ENCODE results near the gene ROBO1. TPM values are rescaled to one million over a fixed set of nuclear protein-coding genes. Genes with fewer than 3 reads are reported as not detected.
A peak's percentile ranks its signal among the peaks of the same experiment; 100 is the strongest.

ROBO1 gene
- total RNA-seq, 1 experiment from 2014 or later: 34.5 TPM

GRCh38 chr3:79378064-79378463 lies 389.7 kb downstream of the ROBO1 start:
- H3K36me3 ChIP-seq (replicated peaks; ENCODE audit: control insufficient read depth, insufficient read depth, low read length): no peaks in the 10 kb centered on the region
- H3K27me3 ChIP-seq (ENCODE audit: control insufficient read depth, insufficient read depth, low read length): no peaks in the 10 kb centered on the region
- DNase-seq: no peak
- no peak overlapping the region for H3K4me3 ChIP-seq (ENCODE audit: insufficient read depth, low read depth, low read length)

GRCh38 chr3:79369306-79369705 lies 398.5 kb downstream of the ROBO1 start:
- H3K4me3 ChIP-seq (ENCODE audit: insufficient read depth, low read depth, low read length): no peak overlapping the region
- no peak for DNase-seq
- no peaks in the 10 kb centered on the region for H3K36me3 ChIP-seq (replicated peaks; ENCODE audit: control insufficient read depth, insufficient read depth, low read length)
- H3K27me3 ChIP-seq (ENCODE audit: control insufficient read depth, insufficient read depth, low read length): no peaks in the 10 kb centered on the region

- Histone ChIP-seq H3K4me3 (ENCODE audit: insufficient read depth, low read depth, low read length) (no peak overlapping the region), H3K27me3 (ENCODE audit: control insufficient read depth, insufficient read depth, low read length) (no peaks in the 10 kb centered on the region), H3K36me3 (replicated peaks; ENCODE audit: control insufficient read depth, insufficient read depth, low read length) (no peaks in the 10 kb centered on the region)
- no peak for DNase-seq
These were observed 399.4 kb downstream of the ROBO1 start for GRCh38 chr3:79368403-79368802.

GRCh38 chr3:79367803-79368202 lies 400.0 kb downstream of the ROBO1 start:
- H3K27me3 ChIP-seq (ENCODE audit: control insufficient read depth, insufficient read depth, low read length): no peaks in the 10 kb centered on the region

GRCh38 chr3:79367066-79367465 lies 400.7 kb downstream of the ROBO1 start:
- no peaks in the 10 kb centered on the region for H3K36me3 ChIP-seq (replicated peaks; ENCODE audit: control insufficient read depth, insufficient read depth, low read length)
- no peaks in the 10 kb centered on the region for H3K27me3 ChIP-seq (ENCODE audit: control insufficient read depth, insufficient read depth, low read length)
- H3K4me3 ChIP-seq (ENCODE audit: insufficient read depth, low read depth, low read length): no peak overlapping the region
- DNase-seq: no peak

More at GRCh38 chr3:79367803-79368202, 400.0 kb downstream of the ROBO1 start:
- Histone ChIP-seq H3K36me3 (replicated peaks; ENCODE audit: control insufficient read depth, insufficient read depth, low read length) (no peaks in the 10 kb centered on the region), H3K4me3 (ENCODE audit: insufficient read depth, low read depth, low read length) (no peak overlapping the region)
- no peak for DNase-seq

- no peak overlapping the region for H3K4me3 ChIP-seq (ENCODE audit: insufficient read depth, low read depth, low read length)
- no peak for DNase-seq
- H3K36me3 ChIP-seq (replicated peaks; ENCODE audit: control insufficient read depth, insufficient read depth, low read length): no peaks in the 10 kb centered on the region
These were observed 401.4 kb downstream of the ROBO1 start for GRCh38 chr3:79366414-79366813.

GRCh38 chr3:79364784-79365183 lies 403.0 kb downstream of the ROBO1 start:
- Histone ChIP-seq H3K4me3 (ENCODE audit: insufficient read depth, low read depth, low read length) (no peak overlapping the region), H3K27me3 (ENCODE audit: control insufficient read depth, insufficient read depth, low read length) (no peaks in the 10 kb centered on the region), H3K36me3 (replicated peaks; ENCODE audit: control insufficient read depth, insufficient read depth, low read length) (no peaks in the 10 kb centered on the region)
- no peak for DNase-seq

More at GRCh38 chr3:79366414-79366813, 401.4 kb downstream of the ROBO1 start:
- no peaks in the 10 kb centered on the region for H3K27me3 ChIP-seq (ENCODE audit: control insufficient read depth, insufficient read depth, low read length)

GRCh38 chr3:79362571-79363270 lies 405.1 kb downstream of the ROBO1 start:
- Histone ChIP-seq H3K4me3 (ENCODE audit: insufficient read depth, low read depth, low read length) (no peak overlapping the region), H3K27me3 (ENCODE audit: control insufficient read depth, insufficient read depth, low read length) (no peaks in the 10 kb centered on the region), H3K36me3 (replicated peaks; ENCODE audit: control insufficient read depth, insufficient read depth, low read length) (no peaks in the 10 kb centered on the region)
- no peak for DNase-seq

- Histone ChIP-seq H3K4me3 (ENCODE audit: insufficient read depth, low read depth, low read length) (no peak overlapping the region), H3K36me3 (replicated peaks; ENCODE audit: control insufficient read depth, insufficient read depth, low read length) (no peaks in the 10 kb centered on the region), H3K27me3 (ENCODE audit: control insufficient read depth, insufficient read depth, low read length) (no peaks in the 10 kb centered on the region)
- DNase-seq: peak; percentile 18
These were observed 405.9 kb downstream of the ROBO1 start for GRCh38 chr3:79361748-79362378.

GRCh38 chr3:79358327-79358726 lies 409.5 kb downstream of the ROBO1 start:
- H3K4me3 ChIP-seq (ENCODE audit: insufficient read depth, low read depth, low read length): no peak overlapping the region
- H3K27me3 ChIP-seq (ENCODE audit: control insufficient read depth, insufficient read depth, low read length): no peaks in the 10 kb centered on the region
- DNase-seq: no peak

GRCh38 chr3:79354179-79354688 lies 413.6 kb downstream of the ROBO1 start:
- Histone ChIP-seq H3K4me3 (ENCODE audit: insufficient read depth, low read depth, low read length) (no peak overlapping the region), H3K36me3 (replicated peaks; ENCODE audit: control insufficient read depth, insufficient read depth, low read length) (no peaks in the 10 kb centered on the region), H3K27me3 (ENCODE audit: control insufficient read depth, insufficient read depth, low read length) (no peaks in the 10 kb centered on the region)
- DNase-seq: no peak

More at GRCh38 chr3:79358327-79358726, 409.5 kb downstream of the ROBO1 start:
- H3K36me3 ChIP-seq (replicated peaks; ENCODE audit: control insufficient read depth, insufficient read depth, low read length): no peaks in the 10 kb centered on the region

- H3K36me3 ChIP-seq (replicated peaks; ENCODE audit: control insufficient read depth, insufficient read depth, low read length): no peaks in the 10 kb centered on the region
- no peak for DNase-seq
- no peak overlapping the region for H3K4me3 ChIP-seq (ENCODE audit: insufficient read depth, low read depth, low read length)
- H3K27me3 ChIP-seq (ENCODE audit: control insufficient read depth, insufficient read depth, low read length): no peaks in the 10 kb centered on the region
These were observed 416.1 kb downstream of the ROBO1 start for GRCh38 chr3:79351699-79352098.

GRCh38 chr3:79344876-79345871 lies 422.6 kb downstream of the ROBO1 start:
- DNase-seq: no peak
- H3K4me3 ChIP-seq (ENCODE audit: insufficient read depth, low read depth, low read length): no peak overlapping the region
- H3K27me3 ChIP-seq (ENCODE audit: control insufficient read depth, insufficient read depth, low read length): no peaks in the 10 kb centered on the region
- no peaks in the 10 kb centered on the region for H3K36me3 ChIP-seq (replicated peaks; ENCODE audit: control insufficient read depth, insufficient read depth, low read length)

- H3K4me3 ChIP-seq (ENCODE audit: insufficient read depth, low read depth, low read length): no peak overlapping the region
- H3K27me3 ChIP-seq (ENCODE audit: control insufficient read depth, insufficient read depth, low read length): no peaks in the 10 kb centered on the region
These were observed 425.8 kb downstream of the ROBO1 start for GRCh38 chr3:79341961-79342360.

More at GRCh38 chr3:79341961-79342360, 425.8 kb downstream of the ROBO1 start:
- H3K36me3 ChIP-seq (replicated peaks; ENCODE audit: control insufficient read depth, insufficient read depth, low read length): no peaks in the 10 kb centered on the region
- DNase-seq: no peak

Measured in H7 (cell line).